ENCODE measurements around the gene SCYGR3.

GRCh38 chr2:227568852-227569169, 45.8 kb downstream of the SCYGR3 start:
- no peak for TF ChIP-seq CTCF (IDR thresholded peaks at IDR 0.05)
- TF ChIP-seq ZFX (IDR thresholded peaks at IDR 0.05; ENCODE audit: borderline replicate concordance) = no peak
